NCI-H748 (cell line): ENCODE measurements around the gene SLC2A14.
"Not testable (repeated sequence)": the region's sequence is repeated elsewhere in the genome, so short reads cannot be mapped to it uniquely, and the experiment has no call there.

ENCODE experiments used
- DNase-seq: peaks from one replicate; lab custom pipeline; 2025; ENCODE audit not compliant: unreplicated experiment; lab: John Stamatoyannopoulos, UW

SLC2A14 gene

DNA sequence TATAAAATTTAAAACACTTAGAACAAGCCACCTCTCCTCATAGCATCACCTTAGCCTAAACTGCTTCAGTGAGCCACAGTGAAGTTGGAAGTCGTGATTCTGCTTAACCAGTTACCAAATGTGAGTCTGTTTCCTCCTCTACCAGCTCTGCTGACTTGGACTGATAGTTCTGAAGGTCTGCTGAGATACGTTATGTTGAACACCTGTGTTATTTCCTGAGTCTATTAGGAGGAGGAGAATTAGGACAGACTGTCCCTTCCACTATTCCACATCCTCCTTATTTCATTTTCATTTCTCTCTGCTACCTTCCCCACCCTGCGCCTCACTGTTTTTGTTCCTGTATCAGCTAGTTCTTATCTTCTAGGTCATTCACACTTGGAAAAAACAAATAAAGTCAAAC, 2.4 kb downstream of the SLC2A14 start:
- DNase-seq, result no peak

DNA sequence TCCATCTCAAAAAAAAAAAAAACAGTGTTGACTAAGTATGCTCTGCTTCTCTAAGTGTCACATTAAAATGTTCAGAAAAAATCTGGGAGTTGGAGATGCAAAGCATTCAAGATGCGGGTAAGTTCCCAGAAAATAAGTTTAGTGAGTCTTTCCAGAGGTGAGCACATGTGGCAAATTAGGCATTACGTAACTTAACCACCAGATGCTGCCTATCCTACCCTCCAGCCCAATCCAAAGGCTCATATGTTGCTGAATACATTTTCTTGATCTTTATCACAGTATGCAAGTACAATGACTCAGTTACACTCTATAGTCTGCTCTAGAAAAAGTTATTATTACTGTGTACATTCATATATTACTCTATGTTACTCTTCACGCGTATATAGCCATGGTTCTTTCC, 3.6 kb downstream of the SLC2A14 start:
- DNase-seq, result no peak

DNA sequence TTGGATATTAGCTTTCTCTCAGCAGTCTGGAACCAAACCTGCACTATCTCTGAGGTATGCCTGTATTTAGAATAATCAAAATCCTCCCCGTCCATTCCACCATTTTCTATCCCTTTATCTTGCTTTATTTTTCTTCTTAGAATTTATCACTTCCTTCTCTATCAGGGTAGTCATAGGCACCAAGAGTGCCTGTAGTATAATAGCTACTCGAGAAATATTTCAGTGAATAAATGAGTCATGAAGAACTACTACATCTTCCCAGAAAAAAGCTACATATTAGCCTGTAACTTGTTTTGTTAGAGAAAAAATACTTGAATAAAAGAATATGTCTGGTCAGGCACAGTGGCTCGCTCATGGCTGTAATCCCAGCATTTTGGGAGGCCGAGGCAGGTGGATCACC, 4.3 kb downstream of the SLC2A14 start:
- DNase-seq, result no peak

DNA sequence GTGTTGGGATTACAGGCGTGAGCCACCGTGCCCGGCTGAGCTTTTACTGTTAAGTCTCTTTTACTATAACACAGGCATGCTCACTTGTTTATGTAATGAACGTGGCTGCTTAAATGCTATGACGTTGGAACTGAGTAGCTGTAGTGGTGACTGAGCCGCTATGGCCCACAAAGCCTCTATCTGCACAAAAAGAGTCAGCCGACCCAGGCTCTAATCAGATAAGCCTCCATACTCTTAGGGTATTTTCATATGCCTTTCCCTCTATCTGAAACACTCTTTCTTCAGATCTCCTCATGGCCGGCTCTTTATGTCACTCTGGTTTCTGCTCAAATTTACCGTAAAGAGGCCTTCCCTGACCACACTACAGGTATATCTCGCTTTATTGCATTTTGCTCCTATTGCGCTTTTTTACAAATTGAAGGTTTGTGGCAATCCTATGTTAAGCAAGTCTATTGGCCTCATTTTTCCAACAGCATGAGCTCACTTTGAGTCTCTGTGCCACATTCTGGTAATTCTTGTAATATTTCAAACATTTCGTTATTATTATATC, 8.0 kb downstream of the SLC2A14 start:
- DNase-seq, result no peak

DNA sequence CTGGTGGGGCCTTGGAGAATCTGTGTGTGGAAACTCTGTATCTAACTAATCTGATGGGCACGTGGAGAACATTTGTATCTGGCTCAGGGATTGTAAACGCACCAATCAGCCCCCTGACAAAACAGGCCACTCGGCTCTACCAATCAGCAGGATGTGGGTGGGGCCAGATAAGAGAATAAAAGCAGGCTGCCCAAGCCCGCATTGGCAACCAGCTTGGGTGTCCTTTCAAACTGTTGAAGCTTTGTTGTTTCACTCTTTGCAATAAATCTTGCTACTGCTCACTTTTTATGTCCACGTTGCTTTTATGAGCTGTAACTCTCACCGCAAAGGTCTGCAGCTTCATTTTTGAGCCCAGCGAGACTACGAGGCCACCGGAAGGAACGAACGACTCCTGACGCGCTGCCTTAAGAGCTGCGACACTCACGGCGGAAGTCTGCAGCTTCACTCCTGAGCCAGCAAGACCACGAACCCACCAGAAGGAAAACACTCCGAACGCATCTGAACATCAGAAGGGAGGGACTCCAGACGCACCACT, 9.8 kb downstream of the SLC2A14 start:
- not testable (repeated sequence) for DNase-seq

DNA sequence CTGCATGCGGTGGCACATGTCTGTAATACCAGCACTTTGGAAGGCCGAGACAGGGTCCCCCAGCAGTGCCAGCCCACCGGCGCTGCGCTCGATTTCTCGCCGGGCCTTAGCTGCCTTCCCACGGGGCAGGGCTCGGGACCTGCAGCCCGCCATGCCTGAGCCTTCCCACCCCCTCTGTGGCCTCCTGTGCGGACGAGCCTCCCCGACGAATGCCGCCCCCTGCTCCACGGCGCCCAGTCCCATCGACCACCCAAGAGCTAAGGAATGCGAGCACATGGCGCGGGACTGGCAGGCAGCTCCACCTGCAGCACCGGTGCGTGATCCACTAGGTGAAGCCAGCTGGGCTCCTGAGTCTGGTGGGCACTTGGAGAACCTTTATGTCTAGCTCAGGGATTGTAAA, 10.4 kb downstream of the SLC2A14 start:
- DNase-seq, result not testable (repeated sequence)

DNA sequence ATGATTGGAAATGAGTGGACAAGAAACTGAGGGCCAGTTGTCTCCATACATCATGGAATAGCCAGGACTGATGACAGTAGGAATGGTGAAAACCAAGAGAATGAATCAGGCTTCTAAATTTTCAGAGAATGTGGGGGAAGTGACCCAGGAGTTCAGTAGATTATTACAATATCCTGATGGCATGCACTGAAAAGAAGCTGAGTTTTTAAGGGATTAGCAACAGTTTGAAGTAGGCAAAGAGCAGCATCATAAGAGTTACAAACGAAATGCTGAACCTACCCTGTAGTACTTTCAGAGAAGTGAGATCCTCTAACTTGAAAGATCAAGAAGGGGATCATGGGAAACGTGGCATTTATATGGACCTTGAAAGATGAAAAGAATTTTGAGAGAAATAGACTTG, 13.2 kb downstream of the SLC2A14 start:
- no peak for DNase-seq

DNA sequence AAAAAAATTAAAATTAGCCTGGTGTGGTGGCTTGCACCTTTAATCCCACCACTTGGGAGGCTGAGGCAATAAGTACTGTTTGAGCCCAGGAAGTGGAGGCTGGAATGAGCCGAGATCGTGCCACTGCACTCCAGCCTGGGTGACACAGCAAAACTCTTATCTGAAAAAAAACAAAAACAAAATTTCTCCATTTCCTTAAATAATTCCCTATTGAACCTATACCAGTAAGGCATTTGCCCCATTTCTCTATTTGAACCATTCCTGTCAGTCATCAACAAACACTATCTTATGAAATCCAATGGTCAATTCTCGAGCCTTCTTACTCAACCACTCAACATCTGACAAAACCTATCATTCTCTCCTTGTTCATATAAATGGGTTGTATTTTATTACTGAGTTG, 14.7 kb downstream of the SLC2A14 start:
- no peak for DNase-seq

DNA sequence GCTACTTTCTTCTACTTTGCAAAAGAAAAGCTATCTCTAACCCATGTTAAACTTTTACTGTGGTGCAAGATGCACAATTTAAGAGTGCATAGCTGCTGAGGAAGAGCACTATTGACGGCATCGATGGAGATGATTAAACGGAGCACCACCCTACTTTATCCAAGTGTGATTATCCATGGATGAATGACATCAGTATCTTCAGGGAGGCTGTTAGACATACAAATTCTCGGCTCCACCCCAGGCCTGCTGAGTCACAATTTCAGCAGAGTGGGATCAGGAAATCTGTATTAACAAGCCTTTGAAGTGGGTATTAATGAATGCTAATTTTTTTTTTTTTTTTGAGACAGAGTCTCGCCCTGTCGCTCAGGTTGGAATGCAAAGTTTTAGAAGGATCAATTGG, 16.2 kb downstream of the SLC2A14 start:
- DNase-seq, result no peak

DNA sequence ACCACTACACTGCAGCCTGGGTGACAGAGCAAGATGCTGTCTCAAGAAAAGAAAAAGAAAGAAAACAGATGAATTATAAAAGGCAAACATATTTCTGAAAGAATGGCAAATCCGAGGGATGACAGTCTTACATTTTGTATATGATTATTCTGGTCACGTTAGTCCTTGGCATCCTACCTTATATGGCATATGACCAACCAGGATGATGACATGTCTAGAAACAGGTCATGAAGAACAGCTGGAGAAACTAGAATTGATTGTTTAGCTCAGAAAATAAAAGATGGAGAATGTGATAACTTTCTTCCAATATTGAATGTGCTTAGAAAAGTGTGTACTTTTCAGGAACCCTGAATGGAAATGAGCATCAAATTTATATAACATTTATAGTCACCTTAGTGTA, 19.2 kb downstream of the SLC2A14 start:
- DNase-seq, result no peak

DNA sequence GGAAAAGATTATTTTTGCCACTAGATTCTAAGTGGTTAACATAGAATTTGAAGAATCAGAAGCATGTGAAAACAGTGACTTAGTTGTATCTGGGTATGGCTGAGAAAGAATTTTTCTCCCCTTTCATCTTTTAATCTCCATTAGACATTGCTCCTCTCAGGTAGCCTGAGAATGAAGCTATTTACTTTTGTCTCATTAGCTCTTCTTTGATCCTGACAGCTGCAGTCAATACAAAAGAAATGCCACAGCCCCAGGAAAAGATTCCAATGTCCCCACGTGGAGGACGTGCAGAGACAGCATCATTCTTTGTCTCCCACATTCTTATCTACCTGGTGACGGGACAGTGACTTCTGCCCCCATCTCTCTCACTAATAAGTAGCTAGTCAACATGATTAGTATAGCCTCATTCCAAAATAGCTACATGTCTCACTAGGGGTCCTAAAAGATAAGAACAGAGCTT, 21.1 kb downstream of the SLC2A14 start:
- not testable (repeated sequence) for DNase-seq

DNA sequence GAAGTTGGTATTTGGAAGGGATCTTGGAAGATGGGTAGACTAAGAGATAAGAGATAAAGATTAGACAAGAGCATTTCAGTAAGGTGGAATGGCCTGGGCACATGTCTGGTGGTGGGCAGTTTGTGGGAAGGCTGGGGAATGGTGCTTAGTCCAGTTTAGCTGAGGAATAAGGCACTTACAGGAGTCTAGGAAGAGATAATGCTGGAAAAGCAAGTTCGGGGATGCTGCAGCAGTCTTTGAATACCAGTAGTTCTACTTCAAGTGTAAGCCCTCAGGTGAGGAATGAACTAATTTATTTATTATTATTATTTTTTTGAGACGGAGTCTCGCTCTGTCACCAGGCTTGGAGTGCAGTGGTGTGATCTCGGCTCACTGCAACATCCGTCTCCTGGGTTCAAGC, 22.6 kb downstream of the SLC2A14 start:
- not testable (repeated sequence) for DNase-seq

DNA sequence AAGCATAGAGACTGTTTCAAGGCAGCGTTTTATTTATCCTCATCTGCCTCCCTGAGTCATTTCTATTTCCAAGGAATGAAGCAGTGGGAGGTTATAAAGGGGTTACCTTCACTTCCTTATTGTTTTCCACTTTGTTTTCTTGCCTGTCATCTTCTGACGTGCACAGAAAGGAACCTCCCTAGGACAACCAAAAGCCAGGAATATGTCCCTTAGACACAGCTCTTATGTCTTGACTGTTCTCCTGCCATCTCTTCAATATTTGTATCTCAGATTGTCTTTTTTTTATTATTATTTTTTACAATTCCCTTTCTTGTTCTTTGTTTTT, 24.7 kb downstream of the SLC2A14 start:
- not testable (repeated sequence) for DNase-seq

DNA sequence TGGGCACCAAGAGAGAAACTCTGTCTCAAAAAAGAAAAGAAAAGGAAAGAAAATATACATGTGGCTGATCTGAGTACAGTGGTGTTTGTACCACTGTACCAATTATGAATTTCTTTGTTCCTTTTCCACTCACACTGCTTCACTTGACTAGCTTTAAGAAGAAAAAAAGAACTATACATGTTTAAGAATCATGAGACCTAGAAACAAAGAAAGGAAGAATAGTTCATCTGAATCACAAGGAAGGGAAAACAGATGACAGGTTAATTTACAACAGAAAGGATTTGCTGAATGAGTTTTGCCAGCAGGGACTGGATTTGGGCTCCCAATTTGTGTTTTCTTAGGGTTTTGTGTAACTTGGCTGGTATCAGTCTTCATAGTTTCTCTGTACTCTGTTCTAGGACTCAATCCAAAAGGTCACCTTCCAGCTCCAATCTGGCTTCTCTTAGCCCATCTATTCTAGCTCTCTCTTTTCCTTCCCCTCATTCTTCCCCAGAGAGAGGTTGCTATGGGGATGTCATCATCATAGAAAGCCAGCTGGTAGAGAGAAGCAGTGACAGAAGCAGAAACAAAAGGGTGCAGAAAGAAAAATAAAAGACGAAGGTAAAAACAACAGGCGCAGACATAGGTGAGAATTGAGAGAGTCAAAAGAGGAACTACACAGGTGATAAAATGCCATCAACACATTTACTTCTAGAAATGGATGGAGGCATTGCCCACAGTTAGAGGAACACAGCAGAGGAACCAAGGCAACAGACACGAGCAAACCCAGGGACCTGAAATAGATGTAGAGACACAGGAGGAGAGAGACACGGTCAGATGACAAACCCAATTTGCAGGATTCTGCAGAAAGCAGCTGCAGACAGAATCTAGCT, 25.3 kb downstream of the SLC2A14 start:
- DNase-seq, result not testable (repeated sequence)

DNA sequence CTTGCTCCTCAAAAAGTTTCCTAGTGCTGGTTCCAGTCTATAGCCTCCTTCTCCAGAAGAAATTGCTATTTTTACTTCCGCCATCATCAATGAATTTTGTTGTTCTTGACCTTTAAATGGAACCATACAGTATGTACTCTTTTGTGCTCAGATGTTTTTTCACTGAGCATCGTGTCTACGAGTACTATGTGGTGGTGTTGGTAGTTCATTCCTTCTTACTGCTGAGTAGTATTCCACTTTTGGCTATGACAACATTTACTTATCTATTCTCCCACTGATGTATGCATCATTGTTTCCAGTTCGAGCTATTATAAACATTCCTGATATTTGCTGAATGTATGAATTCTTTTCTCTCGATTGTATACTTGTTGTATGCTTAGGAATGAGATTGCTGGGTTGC, 28.6 kb downstream of the SLC2A14 start:
- no peak for DNase-seq

DNA sequence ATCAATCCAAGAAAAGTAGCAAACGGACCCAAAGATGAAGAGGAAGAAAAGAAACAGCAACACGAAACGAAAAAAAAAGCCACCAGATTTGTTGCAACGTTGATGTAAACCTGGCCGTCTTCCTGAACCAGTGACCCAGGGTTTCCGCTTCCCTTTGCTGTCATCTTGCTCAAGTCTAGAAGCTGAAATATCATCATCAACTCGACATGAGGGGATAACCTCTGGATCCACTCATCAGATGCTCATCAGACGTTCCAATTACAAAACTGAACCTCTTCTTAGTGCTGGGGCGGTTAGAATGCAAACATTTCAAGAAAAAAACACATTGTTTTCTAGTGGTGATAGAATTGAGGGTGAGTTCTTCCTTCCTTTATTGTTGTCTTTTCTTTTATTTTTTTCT, 29.1 kb downstream of the SLC2A14 start:
- DNase-seq, result not testable (repeated sequence)

DNA sequence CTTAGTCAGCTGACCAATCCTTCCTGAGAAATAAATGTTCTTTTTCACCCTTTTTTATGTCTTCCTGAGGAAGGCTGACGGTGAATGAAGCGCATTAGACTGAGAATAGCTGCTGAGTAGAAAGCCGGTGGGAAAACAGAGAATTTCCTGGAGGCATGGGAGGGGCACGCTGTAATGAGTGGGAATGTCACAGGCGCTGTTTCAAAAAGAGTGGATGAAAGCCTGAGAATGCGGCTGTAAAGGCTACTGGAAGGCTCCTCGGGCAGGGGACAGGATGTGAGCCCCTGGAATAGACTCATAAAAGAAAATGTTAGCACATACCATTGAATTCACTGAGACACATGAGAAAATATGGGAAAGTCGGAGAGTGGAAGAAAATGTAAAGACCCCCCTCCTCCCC, 29.6 kb downstream of the SLC2A14 start:
- peak; percentile 4 for DNase-seq

DNA sequence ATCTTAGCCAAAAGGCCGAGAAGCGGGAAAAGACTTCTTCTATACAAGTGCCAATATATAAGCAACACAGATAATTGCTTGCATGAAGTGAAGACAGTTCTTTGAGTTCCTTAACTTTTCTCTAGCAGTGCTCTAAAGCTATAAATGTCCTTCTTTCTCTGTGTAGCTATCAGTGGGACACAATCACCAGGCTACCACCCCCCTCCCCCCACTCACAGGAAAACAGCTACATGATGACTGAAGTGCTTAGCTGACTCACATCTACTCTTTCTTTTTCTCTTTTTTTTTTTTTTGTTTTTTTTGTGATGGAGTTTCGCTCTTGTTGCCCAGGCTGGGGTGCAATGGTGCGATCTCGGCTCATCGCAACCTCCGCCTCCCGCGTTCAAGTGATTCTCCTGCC, 30.3 kb downstream of the SLC2A14 start:
- DNase-seq, result not testable (repeated sequence)

DNA sequence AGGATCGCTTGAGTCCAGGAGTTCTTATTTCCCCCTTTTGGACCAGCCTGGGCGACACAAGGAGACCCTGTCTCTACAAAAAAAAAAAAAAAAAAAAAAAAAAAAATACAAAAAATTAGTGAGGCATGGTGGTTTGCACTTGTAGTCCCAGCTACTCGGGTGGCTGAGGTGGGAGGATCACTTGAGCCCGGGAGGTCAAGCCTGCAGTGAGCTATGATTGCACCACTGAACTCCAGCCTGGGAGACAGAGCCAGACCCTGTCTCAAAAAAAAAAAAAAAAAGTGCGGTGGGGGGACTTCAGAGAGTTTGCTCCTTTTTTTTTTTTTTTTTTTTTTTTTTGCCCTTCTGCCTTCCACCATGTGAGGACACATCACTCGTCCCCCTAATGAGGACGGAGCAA, 32.9 kb downstream of the SLC2A14 start:
- DNase-seq, result not testable (repeated sequence)

DNA sequence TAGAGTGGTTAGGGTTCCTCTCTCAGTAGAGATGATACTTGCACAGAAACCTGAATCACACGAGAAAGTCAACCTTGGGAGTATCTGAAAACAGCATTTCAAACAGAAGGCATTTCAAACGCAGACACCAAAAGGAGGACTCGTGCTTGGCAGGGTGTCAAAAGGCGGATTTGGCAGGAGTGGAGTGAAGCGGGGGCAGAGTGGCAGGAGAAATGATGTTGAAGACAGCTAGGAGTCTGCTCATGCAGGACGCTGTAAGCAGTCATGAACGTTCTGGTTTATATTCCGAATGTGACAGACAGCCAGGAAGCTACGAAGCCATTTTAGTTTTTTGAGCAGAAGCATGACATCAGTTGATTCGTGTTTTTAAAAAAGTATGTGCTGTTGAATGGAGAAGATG, 33.5 kb downstream of the SLC2A14 start:
- not testable (repeated sequence) for DNase-seq

DNA sequence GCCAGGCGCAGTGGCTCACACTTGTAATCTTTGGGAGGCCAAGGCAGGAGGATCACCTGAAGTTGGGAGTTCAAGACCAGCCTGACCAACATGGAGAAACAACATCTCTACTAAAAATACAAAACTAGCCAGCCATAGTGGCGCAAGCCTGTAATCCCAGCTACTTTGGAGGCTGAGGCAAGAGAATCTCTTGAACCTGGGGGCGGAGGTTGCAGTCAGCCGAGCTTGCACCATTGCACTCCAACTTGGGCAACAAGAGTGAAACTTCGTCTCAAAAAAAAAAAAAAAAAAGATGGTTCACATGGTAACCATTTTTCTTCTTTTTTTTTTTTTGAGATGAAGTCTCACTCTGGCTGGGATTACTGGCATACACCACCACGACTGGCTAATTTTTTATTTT, 35.3 kb downstream of the SLC2A14 start:
- no peak for DNase-seq

DNA sequence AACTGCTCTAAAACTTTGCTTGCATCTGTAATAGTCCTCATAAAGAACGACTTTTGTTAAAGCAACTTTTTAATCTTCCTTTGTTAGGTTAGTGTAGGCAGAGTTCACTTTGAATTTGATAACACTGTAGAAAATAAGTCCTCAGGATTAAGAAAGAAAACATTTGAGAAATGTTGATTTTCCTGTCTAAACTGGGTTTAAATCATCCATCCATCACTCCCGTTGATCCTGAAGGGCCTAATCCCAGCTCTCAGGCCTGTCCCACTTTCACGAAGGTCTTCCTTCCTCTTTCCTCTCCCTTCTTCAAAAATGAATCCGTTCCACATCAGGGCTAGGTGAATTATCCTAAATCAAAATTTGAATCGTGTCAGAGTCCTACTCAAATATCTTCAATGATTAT, 36.9 kb downstream of the SLC2A14 start:
- DNase-seq, result no peak
